ENCODE measurements around the gene PPFIA1. TPM values are rescaled to one million over a fixed set of nuclear protein-coding genes. Genes with fewer than 3 reads are reported as not detected.

The PPFIA1 gene
- polyA plus RNA-seq, 2 of the 4 experiments (the other 2 are of a cell fraction), result 23.3 to 45.6 TPM

GRCh38 chr11:70371241-70371640 is 100.8 kb downstream of the PPFIA1 start:
- H3K9me3 ChIP-seq, result no peaks in the 10 kb centered on the region
- no peak for TF ChIP-seq USF2 (IDR thresholded peaks at IDR 0.05)
- TF ChIP-seq RAD21 (conservative IDR thresholded peaks at IDR 0.05 in 1 of 2, IDR thresholded peaks at IDR 0.05 in 1 of 2), result no peak
- TF ChIP-seq RCOR1 (IDR thresholded peaks at IDR 0.05; ENCODE audit: low read depth, low read length), result no peak
- no peak for TF ChIP-seq GATA3 (IDR thresholded peaks at IDR 0.05; ENCODE audit: borderline replicate concordance)
- no peak for TF ChIP-seq BCL3 (IDR thresholded peaks at IDR 0.05)
- no peak for TF ChIP-seq FOSB (CRISPR knock-in tag; IDR thresholded peaks at IDR 0.05)
- TF ChIP-seq HMGXB4 (CRISPR knock-in tag; IDR thresholded peaks at IDR 0.05; ENCODE audit: borderline replicate concordance), result no peak
- no peak overlapping the region for H3K4me3 ChIP-seq
- ChIA-PET CTCF (no interaction called here), POLR2A (no interaction called here)
- FAIRE-seq (peak; percentile 99), ATAC-seq (peak in 1 of 2 experiments; percentile 66; a peak in 2 of 6 replicates), DNase-seq (ENCODE audit: low read depth in 1 of 2, low spot score in 1 of 2) (no peak)
- no peak overlapping the region for H3K27ac ChIP-seq
- no peaks in the 10 kb centered on the region for H3K4me1 ChIP-seq
- 62% methylated on average over 5 of the region's 5 CpGs for WGBS (ENCODE audit: missing lambda C conversion rate)
- no peak overlapping the region for H3K4me2 ChIP-seq

GRCh38 chr11:70372076-70372475 is 101.6 kb downstream of the PPFIA1 start:
- Histone ChIP-seq H3K4me2 (no peak overlapping the region), H3K27ac (no peak overlapping the region), H3K9me3 (no peaks in the 10 kb centered on the region), H3K4me1 (no peaks in the 10 kb centered on the region), H3K4me3 (no peak overlapping the region)
- no peak for ATAC-seq
- ChIA-PET CTCF (no interaction called here), POLR2A (no interaction called here)
- no peak for TF ChIP-seq RNF2 (IDR thresholded peaks at IDR 0.05; ENCODE audit: borderline replicate concordance, low read depth)
- TF ChIP-seq CEBPB (IDR thresholded peaks at IDR 0.05), result no peak
- no peak for TF ChIP-seq ZNF302 (CRISPR knock-in tag; IDR thresholded peaks at IDR 0.05)
- TF ChIP-seq EHF (CRISPR knock-in tag; IDR thresholded peaks at IDR 0.05), result no peak
- no peak for TF ChIP-seq HDAC2 (IDR thresholded peaks at IDR 0.05)
- no peak for TF ChIP-seq RFX5 (IDR thresholded peaks at IDR 0.05)
- no peak for TF ChIP-seq EP300 (IDR thresholded peaks at IDR 0.05)
- no peak for TF ChIP-seq FOXS1 (CRISPR knock-in tag; IDR thresholded peaks at IDR 0.05)
- no peak for TF ChIP-seq POLR2A (IDR thresholded peaks at IDR 0.05; ENCODE audit: low read length)
- no peak for TF ChIP-seq RARB (CRISPR knock-in tag; IDR thresholded peaks at IDR 0.05)
- no peak for TF ChIP-seq CTCF (IDR thresholded peaks at IDR 0.05)
- TF ChIP-seq ZSCAN20 (CRISPR knock-in tag; IDR thresholded peaks at IDR 0.05), result no peak
- no peak for TF ChIP-seq POLR2AphosphoS2 (conservative IDR thresholded peaks at IDR 0.05; ENCODE audit: low read length)
- no peak for TF ChIP-seq KDM1A (IDR thresholded peaks at IDR 0.05; ENCODE audit: low read depth)
- TF ChIP-seq ELK1 (IDR thresholded peaks at IDR 0.05; ENCODE audit: low read depth, low read length), result no peak
- TF ChIP-seq NFE2L2 (conservative IDR thresholded peaks at IDR 0.05; ENCODE audit: low read length), result no peak
- TF ChIP-seq MAZ (IDR thresholded peaks at IDR 0.05; ENCODE audit: borderline replicate concordance, low read depth, low read length), result no peak
- no peak for TF ChIP-seq GATA3 (IDR thresholded peaks at IDR 0.05; ENCODE audit: borderline replicate concordance)
- no peak for DNase-seq (ENCODE audit: low read depth in 1 of 2, low spot score in 1 of 2)
- FAIRE-seq, result no peak
- WGBS (ENCODE audit: missing lambda C conversion rate), result 90% methylated on average over 8 of the region's 8 CpGs
